Heart left ventricle (tissue), 13 donors: ENCODE data around the gene COL4A6.

Experiments
- POLR2A ChIP-seq, 2 donors: fragments of 450-650 bp; IDR thresholded peaks; one replicate each; pipeline ENCODE4 v1.6.1; 2017; ENCODE audit warnings: antibody characterized with exemption in 2 of 2, mild to moderate bottlenecking in 2 of 2, moderate library complexity in 2 of 2
- TF ChIP-seq, protein P1 (sequence below), 12 donors: fragments of 200-600 bp; sonication (generic) in 4 of 12; IDR thresholded peaks; one replicate each; pipeline versions ENCODE4 v1.5.0 to v1.8.0; 2018 to 2022; ENCODE audit warnings: antibody characterized with exemption in 12 of 12, mild to moderate bottlenecking in 5 of 12
- donor health status: ischemic (EF 13 %, LVEDD 7.1; RV severe dilation, severe dysfunction).
- donor health status: DM: no; HTN: yes; CAD: no.
- donor health status: DM: no; HTN: no; CAD: no.
- donor health status: ischemic (EF 25% LVEDD 6.9; RV normal size, moderate dysfunction).
- donor health status: ischemic (EF 25% LVEDD 5.7; RV mildly dilated, moderate dysfunction).
- donor health status: ischemic (EF 35%, LVEDD 5.7; RV mildly dilated, moderate dysfunction).
- donor health status: nonischemic (EF 11% LVEDD 7.7; RV severe dilation, severe dysfunction).
- donor health status: DM: yes; HTN: yes; CAD: no.
- donor health status: PGD.
- donor health status: ischemic (EF 29% LVEDD 5.4; RV normal size, mild dysfunction).
- donor health status: nonischemic (EF 23%, LVEDD 6.1; RV moderate dilation, normal function).

DNA sequence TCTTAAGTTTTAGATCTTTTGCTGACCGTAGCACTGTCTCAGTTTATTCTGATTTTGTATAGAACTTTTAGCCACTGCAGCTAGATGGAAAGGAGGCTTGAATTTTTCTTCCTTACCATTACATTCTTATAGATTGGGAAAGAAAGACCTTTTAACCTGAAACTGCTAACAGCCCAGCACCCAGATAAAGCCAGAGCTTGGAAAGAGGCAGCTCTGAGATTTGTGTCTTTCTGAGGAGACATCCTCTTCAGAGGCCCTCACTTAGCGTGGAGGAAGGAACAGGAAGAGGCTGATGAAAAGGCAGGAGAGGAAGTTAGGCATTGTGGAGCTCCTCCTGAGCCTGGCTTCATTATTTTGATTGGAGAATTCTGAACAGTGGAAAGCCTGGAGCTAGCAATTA lies 311.6 kb downstream of the COL4A6 start:
- TF ChIP-seq POLR2A (IDR thresholded peaks at IDR 0.05) = no peak
- TF ChIP-seq, protein P1, sequence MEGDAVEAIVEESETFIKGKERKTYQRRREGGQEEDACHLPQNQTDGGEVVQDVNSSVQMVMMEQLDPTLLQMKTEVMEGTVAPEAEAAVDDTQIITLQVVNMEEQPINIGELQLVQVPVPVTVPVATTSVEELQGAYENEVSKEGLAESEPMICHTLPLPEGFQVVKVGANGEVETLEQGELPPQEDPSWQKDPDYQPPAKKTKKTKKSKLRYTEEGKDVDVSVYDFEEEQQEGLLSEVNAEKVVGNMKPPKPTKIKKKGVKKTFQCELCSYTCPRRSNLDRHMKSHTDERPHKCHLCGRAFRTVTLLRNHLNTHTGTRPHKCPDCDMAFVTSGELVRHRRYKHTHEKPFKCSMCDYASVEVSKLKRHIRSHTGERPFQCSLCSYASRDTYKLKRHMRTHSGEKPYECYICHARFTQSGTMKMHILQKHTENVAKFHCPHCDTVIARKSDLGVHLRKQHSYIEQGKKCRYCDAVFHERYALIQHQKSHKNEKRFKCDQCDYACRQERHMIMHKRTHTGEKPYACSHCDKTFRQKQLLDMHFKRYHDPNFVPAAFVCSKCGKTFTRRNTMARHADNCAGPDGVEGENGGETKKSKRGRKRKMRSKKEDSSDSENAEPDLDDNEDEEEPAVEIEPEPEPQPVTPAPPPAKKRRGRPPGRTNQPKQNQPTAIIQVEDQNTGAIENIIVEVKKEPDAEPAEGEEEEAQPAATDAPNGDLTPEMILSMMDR (IDR thresholded peaks at IDR 0.05) = no peak
